ENCODE measurements around the gene SPAG5.

Gene SPAG5

DNA sequence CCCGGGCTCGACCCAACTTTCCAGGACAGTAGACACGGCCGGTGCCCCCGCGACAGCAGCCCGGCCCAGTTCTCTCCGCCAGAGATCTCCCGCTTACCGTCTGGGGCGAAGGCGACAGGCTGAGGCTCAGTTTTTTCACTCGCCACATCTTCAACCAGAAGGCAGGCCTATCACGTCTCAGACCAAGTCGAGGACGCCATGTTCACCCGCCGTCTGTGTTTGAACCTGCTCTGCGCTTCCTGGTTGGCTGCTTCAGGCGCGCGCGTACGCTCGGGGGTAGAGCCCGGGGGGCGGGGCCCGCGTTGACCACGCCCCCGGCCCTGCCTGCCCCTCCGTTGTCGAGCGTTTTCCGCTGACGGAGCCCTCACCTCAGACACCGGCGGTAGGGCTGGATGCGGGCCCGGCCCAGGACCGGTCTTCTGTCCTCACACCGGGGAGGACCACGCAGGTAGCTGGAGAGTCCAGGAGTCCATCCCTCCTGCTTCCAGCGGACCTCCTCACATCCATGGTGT lies at the start of gene SPAG5:
SPAG5 (minus strand) TSS at position 227 of the 512 bp plus-strand sequence; CDS start at position 148, 79 bp downstream.
- H2AFZ ChIP-seq (ENCODE audit: low read length): no peak within 1 kb of the TSS
- H3K9me2 ChIP-seq (ENCODE audit: low read depth, low read length): no peaks in the 10 kb centered on the region
- peak within 1 kb of the TSS; percentile 88 for H3K9ac ChIP-seq (ENCODE audit: low read length)
- peaks cover 19% of the 10 kb centered on the region for H3K4me1 ChIP-seq (ENCODE audit: insufficient read depth, low read length, severe bottlenecking)
- peaks cover 23% of the 10 kb centered on the region; the same call in 1 of the 2 replicates for H3K36me3 ChIP-seq (ENCODE audit: insufficient read depth, low read length)
- peaks cover 14% of the 10 kb centered on the region for H3K79me2 ChIP-seq (ENCODE audit: insufficient read depth, low read length)
- TF ChIP-seq EZH2 (IDR thresholded peaks at IDR 0.05; ENCODE audit: borderline replicate concordance, low read length): no peak
- TF ChIP-seq, protein P1, sequence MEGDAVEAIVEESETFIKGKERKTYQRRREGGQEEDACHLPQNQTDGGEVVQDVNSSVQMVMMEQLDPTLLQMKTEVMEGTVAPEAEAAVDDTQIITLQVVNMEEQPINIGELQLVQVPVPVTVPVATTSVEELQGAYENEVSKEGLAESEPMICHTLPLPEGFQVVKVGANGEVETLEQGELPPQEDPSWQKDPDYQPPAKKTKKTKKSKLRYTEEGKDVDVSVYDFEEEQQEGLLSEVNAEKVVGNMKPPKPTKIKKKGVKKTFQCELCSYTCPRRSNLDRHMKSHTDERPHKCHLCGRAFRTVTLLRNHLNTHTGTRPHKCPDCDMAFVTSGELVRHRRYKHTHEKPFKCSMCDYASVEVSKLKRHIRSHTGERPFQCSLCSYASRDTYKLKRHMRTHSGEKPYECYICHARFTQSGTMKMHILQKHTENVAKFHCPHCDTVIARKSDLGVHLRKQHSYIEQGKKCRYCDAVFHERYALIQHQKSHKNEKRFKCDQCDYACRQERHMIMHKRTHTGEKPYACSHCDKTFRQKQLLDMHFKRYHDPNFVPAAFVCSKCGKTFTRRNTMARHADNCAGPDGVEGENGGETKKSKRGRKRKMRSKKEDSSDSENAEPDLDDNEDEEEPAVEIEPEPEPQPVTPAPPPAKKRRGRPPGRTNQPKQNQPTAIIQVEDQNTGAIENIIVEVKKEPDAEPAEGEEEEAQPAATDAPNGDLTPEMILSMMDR (IDR thresholded peaks at IDR 0.05; ENCODE audit: low read length): no peak
- H3K4me3 ChIP-seq (ENCODE audit: low read depth, low read length, poor library complexity, severe bottlenecking): peak within 1 kb of the TSS; percentile 84
- no peaks in the 10 kb centered on the region for H4K20me1 ChIP-seq (ENCODE audit: insufficient read depth, low read length)
- H3K27me3 ChIP-seq (ENCODE audit: insufficient read depth, low read length): no peaks in the 10 kb centered on the region
- peak within 1 kb of the TSS; percentile 84 for H3K27ac ChIP-seq (ENCODE audit: low read depth, low read length, poor library complexity, severe bottlenecking)
- peak within 1 kb of the TSS; percentile 97 for H3K4me2 ChIP-seq (ENCODE audit: low read length)
- H3K9me3 ChIP-seq (ENCODE audit: low read length): no peaks in the 10 kb centered on the region
- H3F3A ChIP-seq (ENCODE audit: insufficient read depth, low read length): no peaks in the 10 kb centered on the region

GRCh38 chr17:28646039-28646754 lies 47.4 kb upstream of the SPAG5 start:
- peak overlapping the region; percentile 91 for H3K4me3 ChIP-seq (ENCODE audit: low read depth, low read length, poor library complexity, severe bottlenecking)
- H3K4me2 ChIP-seq (ENCODE audit: low read length): peak overlapping the region; percentile 64
- no peaks in the 10 kb centered on the region for H3K9me2 ChIP-seq (ENCODE audit: low read depth, low read length)
- peaks cover 37% of the 10 kb centered on the region for H3K36me3 ChIP-seq (ENCODE audit: insufficient read depth, low read length)
- peaks cover 13% of the 10 kb centered on the region for H3K79me2 ChIP-seq (ENCODE audit: insufficient read depth, low read length)
- H3K9ac ChIP-seq (ENCODE audit: low read length): peak overlapping the region; percentile 66
- no peaks in the 10 kb centered on the region for H3K27me3 ChIP-seq (ENCODE audit: insufficient read depth, low read length)
- H3K27ac ChIP-seq (ENCODE audit: low read depth, low read length, poor library complexity, severe bottlenecking): peak overlapping the region; percentile 80
- H3K4me1 ChIP-seq (ENCODE audit: insufficient read depth, low read length, severe bottlenecking): peaks cover 27% of the 10 kb centered on the region
- no peaks in the 10 kb centered on the region for H3F3A ChIP-seq (ENCODE audit: insufficient read depth, low read length)
- TF ChIP-seq, protein P1 (IDR thresholded peaks at IDR 0.05; ENCODE audit: low read length): no peak
- TF ChIP-seq EZH2 (IDR thresholded peaks at IDR 0.05; ENCODE audit: borderline replicate concordance, low read length): no peak
- no peak overlapping the region for H2AFZ ChIP-seq (ENCODE audit: low read length)
- H3K9me3 ChIP-seq (ENCODE audit: low read length): no peaks in the 10 kb centered on the region
- no peaks in the 10 kb centered on the region for H4K20me1 ChIP-seq (ENCODE audit: insufficient read depth, low read length)

- Histone ChIP-seq H4K20me1 (ENCODE audit: insufficient read depth, low read length) (no peaks in the 10 kb centered on the region), H3K4me3 (ENCODE audit: low read depth, low read length, poor library complexity, severe bottlenecking) (peak overlapping the region; percentile 91), H3K27ac (ENCODE audit: low read depth, low read length, poor library complexity, severe bottlenecking) (peak overlapping the region; percentile 80), H3K9me2 (ENCODE audit: low read depth, low read length) (no peaks in the 10 kb centered on the region), H3K36me3 (ENCODE audit: insufficient read depth, low read length) (peaks cover 38% of the 10 kb centered on the region), H3K9me3 (ENCODE audit: low read length) (no peaks in the 10 kb centered on the region), H2AFZ (ENCODE audit: low read length) (no peak overlapping the region), H3K9ac (ENCODE audit: low read length) (peak overlapping the region; percentile 66), H3K27me3 (ENCODE audit: insufficient read depth, low read length) (no peaks in the 10 kb centered on the region), H3K79me2 (ENCODE audit: insufficient read depth, low read length) (peaks cover 13% of the 10 kb centered on the region), H3K4me1 (ENCODE audit: insufficient read depth, low read length, severe bottlenecking) (peaks cover 27% of the 10 kb centered on the region), H3K4me2 (ENCODE audit: low read length) (peak overlapping the region; percentile 64), H3F3A (ENCODE audit: insufficient read depth, low read length) (no peaks in the 10 kb centered on the region)
- TF ChIP-seq, protein P1 (IDR thresholded peaks at IDR 0.05; ENCODE audit: low read length): no peak
- TF ChIP-seq EZH2 (IDR thresholded peaks at IDR 0.05; ENCODE audit: borderline replicate concordance, low read length): no peak
These were observed 46.7 kb upstream of the SPAG5 start for GRCh38 chr17:28645576-28645939.
